ENCODE measurements around the gene NR5A1.

The NR5A1 gene

DNA sequence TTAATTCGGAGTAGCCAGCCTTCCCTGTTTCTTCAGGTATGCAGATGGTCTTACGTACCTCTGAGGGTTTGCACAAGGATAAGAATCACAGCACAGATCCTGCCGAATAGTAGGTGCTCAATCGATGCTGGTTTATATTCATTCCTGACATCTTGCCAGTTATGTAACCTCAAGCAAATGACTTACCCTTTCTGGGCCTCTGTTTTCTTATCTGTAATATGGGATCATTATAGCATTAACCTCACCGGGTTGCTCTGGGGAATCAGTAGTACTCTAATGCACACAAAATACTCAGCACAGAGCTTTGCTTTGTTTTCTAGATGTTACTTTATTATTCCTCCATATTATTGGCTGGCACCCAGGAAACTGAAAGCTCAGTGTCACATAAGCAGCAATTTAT is 7.7 kb upstream of the NR5A1 start:
- ChIA-PET POLR2A (no interaction called here), CTCF (interaction anchor here (0.7 to 1.1 kb wide), 3 partner anchors 9 to 114 kb away, joined by 3 read pairs; no protein-coding TSS in a partner anchor)
- no peaks in the 10 kb centered on the region for H3K4me1 ChIP-seq (ENCODE audit: control insufficient read depth, insufficient read depth, low read length)
- no peak overlapping the region for H3K4me3 ChIP-seq (ENCODE audit: low read depth, low read length)
- no peak overlapping the region for H3K27ac ChIP-seq (ENCODE audit: extremely low read depth, low read depth, low read length)
- TF ChIP-seq ZNF350 (tag by site-specific recombination; IDR thresholded peaks at IDR 0.05) (no peak), TCF7L2 (IDR thresholded peaks at IDR 0.05; ENCODE audit: borderline replicate concordance, low read depth, low read length) (no peak), ZNF239 (tag by site-specific recombination; IDR thresholded peaks at IDR 0.05) (no peak), ZNF830 (tag by site-specific recombination; IDR thresholded peaks at IDR 0.05; ENCODE audit: low read depth) (no peak), SP2 (tag by site-specific recombination; IDR thresholded peaks at IDR 0.05) (no peak), ZNF677 (tag by site-specific recombination; IDR thresholded peaks at IDR 0.05) (no peak), ZBTB21 (tag by site-specific recombination; IDR thresholded peaks at IDR 0.05) (no peak), MEIS1 (CRISPR knock-in tag; IDR thresholded peaks at IDR 0.05; ENCODE audit: borderline replicate concordance) (no peak), ZNF621 (tag by site-specific recombination; IDR thresholded peaks at IDR 0.05) (no peak), ZNF473 (tag by site-specific recombination; IDR thresholded peaks at IDR 0.05) (no peak), ZNF791 (tag by site-specific recombination; IDR thresholded peaks at IDR 0.05) (no peak), ZNF354C (tag by site-specific recombination; IDR thresholded peaks at IDR 0.05; ENCODE audit: borderline replicate concordance, low read depth) (no peak), ZNF768 (tag by site-specific recombination; IDR thresholded peaks at IDR 0.05) (no peak)
- TF ChIP-seq, protein P1, sequence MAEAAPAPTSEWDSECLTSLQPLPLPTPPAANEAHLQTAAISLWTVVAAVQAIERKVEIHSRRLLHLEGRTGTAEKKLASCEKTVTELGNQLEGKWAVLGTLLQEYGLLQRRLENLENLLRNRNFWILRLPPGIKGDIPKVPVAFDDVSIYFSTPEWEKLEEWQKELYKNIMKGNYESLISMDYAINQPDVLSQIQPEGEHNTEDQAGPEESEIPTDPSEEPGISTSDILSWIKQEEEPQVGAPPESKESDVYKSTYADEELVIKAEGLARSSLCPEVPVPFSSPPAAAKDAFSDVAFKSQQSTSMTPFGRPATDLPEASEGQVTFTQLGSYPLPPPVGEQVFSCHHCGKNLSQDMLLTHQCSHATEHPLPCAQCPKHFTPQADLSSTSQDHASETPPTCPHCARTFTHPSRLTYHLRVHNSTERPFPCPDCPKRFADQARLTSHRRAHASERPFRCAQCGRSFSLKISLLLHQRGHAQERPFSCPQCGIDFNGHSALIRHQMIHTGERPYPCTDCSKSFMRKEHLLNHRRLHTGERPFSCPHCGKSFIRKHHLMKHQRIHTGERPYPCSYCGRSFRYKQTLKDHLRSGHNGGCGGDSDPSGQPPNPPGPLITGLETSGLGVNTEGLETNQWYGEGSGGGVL (tag by site-specific recombination; IDR thresholded peaks at IDR 0.05): no peak
- TF ChIP-seq, protein P2, sequence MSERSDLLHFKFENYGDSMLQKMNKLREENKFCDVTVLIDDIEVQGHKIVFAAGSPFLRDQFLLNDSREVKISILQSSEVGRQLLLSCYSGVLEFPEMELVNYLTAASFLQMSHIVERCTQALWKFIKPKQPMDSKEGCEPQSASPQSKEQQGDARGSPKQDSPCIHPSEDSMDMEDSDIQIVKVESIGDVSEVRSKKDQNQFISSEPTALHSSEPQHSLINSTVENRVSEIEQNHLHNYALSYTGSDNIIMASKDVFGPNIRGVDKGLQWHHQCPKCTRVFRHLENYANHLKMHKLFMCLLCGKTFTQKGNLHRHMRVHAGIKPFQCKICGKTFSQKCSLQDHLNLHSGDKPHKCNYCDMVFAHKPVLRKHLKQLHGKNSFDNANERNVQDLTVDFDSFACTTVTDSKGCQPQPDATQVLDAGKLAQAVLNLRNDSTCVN (tag by site-specific recombination; optimal IDR thresholded peaks at IDR 0.05): no peak
- TF ChIP-seq, protein P3, sequence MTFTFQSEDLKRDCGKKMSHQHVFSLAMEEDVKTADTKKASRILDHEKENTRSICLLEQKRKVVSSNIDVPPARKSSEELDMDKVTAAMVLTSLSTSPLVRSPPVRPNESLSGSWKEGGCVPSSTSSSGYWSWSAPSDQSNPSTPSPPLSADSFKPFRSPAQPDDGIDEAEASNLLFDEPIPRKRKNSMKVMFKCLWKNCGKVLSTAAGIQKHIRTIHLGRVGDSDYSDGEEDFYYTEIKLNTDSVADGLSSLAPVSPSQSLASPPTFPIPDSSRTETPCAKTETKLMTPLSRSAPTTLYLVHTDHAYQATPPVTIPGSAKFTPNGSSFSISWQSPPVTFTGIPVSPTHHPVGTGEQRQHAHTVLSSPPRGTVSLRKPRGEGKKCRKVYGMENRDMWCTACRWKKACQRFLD (tag by site-specific recombination; IDR thresholded peaks at IDR 0.05): no peak
- TF ChIP-seq, protein P4, sequence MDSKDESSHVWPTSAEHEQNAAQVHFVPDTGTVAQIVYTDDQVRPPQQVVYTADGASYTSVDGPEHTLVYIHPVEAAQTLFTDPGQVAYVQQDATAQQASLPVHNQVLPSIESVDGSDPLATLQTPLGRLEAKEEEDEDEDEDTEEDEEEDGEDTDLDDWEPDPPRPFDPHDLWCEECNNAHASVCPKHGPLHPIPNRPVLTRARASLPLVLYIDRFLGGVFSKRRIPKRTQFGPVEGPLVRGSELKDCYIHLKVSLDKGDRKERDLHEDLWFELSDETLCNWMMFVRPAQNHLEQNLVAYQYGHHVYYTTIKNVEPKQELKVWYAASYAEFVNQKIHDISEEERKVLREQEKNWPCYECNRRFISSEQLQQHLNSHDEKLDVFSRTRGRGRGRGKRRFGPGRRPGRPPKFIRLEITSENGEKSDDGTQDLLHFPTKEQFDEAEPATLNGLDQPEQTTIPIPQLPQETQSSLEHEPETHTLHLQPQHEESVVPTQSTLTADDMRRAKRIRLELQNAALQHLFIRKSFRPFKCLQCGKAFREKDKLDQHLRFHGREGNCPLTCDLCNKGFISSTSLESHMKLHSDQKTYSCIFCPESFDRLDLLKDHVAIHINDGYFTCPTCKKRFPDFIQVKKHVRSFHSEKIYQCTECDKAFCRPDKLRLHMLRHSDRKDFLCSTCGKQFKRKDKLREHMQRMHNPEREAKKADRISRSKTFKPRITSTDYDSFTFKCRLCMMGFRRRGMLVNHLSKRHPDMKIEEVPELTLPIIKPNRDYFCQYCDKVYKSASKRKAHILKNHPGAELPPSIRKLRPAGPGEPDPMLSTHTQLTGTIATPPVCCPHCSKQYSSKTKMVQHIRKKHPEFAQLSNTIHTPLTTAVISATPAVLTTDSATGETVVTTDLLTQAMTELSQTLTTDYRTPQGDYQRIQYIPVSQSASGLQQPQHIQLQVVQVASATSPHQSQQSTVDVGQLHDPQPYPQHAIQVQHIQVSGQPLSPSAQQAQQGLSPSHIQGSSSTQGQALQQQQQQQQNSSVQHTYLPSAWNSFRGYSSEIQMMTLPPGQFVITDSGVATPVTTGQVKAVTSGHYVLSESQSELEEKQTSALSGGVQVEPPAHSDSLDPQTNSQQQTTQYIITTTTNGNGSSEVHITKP (tag by site-specific recombination; IDR thresholded peaks at IDR 0.05): no peak
- TF ChIP-seq, protein P5, sequence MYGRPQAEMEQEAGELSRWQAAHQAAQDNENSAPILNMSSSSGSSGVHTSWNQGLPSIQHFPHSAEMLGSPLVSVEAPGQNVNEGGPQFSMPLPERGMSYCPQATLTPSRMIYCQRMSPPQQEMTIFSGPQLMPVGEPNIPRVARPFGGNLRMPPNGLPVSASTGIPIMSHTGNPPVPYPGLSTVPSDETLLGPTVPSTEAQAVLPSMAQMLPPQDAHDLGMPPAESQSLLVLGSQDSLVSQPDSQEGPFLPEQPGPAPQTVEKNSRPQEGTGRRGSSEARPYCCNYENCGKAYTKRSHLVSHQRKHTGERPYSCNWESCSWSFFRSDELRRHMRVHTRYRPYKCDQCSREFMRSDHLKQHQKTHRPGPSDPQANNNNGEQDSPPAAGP (tag by site-specific recombination; IDR thresholded peaks at IDR 0.05): no peak
- H3K36me3 ChIP-seq (ENCODE audit: control insufficient read depth in 2 of 2, insufficient read depth in 1 of 2, low read length in 2 of 2): peaks cover 0 to 3% of the 10 kb centered on the region in 2 experiments; a peak in 1 of 3 replicates
- H3K9me3 ChIP-seq (ENCODE audit: control insufficient read depth, insufficient read depth, low read depth, low read length): no peaks in the 10 kb centered on the region
